Activated CD4-positive, alpha-beta T cell treated with anti-CD3 and anti-CD28 coated beads, Interleukin-10, Interleukin-2, amounts not matched to agents 100 ng/mL and 50 ng/mL, durations not matched to agents 16 hours and 8 hours (primary cell): ENCODE measurements around the gene DAB1.
"Not testable (repeated sequence)": the region's sequence is repeated elsewhere in the genome, so short reads cannot be mapped to it uniquely, and the experiment has no call there.

Experiments
- DNase-seq: peaks from one replicate; pipeline ENCODE4 v3.0.0-alpha.2; 2020

Gene DAB1

DNA sequence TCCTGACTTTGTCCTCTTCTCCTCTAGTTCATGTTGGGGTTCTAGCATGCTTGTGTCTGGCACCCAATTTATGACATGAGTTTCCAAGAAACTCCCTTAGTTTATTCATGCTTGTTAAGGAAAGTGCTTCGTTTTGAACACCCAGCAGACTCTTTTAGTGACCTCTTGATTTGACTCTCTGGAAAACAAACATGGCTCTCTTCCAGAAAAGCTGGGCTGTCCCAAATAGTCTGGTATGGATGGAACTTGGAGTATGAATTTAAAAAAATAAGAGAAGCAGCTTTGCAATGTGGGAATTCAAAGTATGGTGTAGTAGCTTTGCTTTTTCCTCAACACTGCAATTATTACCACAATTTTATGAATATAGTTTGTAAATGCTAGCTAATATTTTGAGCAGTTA, 314.6 kb downstream of the DAB1 start:
- no peak for DNase-seq

DNA sequence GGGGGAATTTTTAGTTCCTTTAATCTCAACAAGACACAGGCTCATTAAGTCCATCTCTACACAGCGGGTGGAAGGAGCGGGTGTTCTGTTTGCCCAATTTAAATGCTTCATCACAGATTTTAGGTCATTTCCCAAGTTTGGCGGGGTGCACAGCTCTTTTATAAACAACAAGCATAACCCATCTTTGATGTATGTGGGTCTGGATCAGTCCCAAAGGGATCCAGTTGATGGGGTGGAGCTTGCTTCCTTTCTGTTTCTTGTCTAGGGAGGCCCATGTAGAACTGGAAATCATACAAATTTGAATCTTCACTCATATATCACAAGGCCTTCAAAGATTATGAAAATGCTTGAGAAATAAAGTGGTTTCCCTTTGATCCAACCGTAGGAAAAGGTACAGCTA, 317.6 kb downstream of the DAB1 start:
- no peak for DNase-seq

DNA sequence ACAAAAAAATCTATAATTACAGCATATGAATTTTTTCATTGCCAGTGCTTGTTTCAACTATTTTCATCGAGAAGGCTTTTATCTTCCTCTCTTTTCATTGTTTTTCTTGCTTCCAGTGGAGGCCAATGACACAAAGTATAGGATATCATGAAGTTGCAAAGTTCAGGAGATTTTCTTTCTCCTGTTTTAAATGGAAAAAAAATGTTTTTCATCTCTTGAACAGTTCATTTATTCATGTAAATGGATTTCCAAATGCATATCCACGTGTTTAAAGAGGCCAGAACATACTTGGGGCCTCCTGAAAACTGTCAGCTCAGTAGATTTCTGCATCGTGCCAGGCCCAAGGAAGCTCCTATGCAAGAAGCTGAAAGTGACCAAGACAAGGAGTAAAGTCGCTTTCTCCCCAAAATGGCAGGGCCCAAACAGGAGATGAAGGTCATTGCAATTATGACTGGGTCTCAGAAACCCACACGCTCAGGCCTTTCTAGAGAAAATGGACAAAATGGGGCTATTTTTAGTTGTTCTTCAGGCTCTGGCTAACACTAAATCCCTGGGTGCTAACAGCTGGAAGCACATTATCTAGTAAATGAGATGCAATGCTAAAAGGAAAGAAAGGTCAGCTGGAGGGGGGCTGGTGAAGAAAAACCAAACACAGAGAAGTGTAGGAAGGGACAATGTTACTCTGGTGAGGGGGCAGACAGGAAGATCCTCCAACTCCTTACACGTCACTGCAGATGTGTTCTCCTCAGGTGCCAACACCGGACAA, 321.1 kb downstream of the DAB1 start:
- DNase-seq = no peak

DNA sequence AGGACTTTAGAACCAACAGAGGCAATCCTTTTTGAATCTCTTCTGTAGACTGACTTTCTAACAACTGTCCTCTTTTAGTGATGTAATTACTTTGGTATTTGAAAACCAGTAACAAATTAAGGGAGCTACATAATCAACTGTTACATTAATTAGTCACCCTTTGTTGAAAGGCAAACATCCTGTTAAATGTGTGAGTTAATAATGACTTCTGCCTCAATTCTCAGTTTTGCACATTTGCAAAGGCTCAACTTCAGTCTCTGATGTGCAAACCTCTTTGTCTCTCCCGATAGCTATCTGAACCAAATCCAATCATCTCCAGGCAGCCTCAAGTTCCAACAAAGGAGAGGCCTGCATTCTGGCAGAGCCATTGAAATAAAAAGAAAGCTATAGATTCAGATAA, 322.7 kb downstream of the DAB1 start:
- DNase-seq = no peak

DNA sequence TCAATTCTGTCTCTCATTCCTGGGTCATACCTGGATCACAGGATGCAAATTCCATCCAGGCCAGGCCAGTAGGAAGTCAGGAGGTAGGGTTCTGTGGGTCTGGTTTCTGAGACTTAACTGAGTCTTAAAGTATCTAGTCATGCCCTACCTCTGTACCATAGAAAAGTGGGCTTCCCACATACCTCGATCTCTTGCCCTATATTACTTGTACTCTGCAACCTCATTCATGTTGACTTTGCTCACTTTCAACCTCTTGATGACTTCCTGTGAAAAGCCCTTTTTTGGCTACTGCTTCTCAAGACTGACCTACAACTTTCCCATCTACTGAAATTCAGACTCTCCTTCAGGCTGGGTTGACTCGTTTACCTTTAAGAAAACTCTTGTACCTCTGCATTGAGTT, 329.1 kb downstream of the DAB1 start:
- DNase-seq = no peak

DNA sequence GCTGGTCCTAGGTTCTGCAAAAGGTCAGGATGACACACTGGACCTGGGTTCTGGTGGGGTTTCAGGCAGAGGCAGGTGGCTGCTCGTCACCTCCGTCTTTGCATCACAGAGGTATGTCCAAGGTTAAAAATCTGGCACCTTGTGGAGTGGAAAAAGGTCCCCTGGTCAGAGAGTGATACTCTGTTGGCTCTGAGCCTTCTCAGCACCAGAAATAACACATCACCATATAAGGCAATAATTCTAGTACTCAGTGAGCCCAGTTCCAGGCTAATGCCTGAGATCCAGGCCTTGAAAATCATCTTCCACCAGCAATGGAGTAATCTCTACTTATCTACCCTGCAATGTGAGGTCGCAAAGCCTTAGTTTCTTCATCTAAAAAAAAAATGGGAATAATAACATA, 330.7 kb downstream of the DAB1 start:
- DNase-seq = no peak

DNA sequence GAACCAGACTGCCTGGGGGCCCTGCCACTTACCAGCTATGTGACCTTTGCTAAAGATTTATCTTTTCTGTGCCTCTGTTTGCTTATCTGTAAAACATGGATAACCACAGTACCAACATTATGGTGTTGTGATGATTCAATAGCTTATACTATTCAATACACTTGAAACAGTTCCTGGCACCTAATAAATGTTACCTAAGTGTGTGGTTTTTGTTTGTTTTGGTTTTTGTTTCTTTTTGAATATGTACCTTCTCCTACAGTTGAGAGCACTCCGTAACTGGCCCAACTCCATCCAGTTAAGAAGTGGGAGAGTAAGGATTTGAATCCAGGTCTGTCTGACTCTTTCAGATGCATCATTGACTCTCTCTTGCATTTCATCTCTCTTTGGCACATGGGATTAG, 332.2 kb downstream of the DAB1 start:
- DNase-seq = no peak

DNA sequence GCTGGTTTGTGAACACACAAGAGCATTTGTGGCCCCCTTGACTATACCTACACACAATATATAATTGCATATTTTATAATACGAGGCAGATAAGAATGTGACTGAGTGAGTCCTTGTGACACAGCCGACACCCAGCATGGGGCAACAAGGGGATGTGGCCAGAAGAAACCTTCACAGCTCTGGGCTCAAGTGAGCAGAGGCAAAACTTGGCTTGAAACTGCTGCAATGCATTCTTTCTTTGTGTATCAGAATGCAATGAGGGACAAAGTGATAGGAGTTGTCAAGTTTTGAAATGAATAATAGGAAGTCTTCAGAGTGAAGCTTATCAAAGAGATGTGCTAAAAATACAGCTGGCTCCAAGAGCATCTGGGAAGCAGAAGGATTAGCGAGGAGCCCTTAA, 334.0 kb downstream of the DAB1 start:
- no peak for DNase-seq

DNA sequence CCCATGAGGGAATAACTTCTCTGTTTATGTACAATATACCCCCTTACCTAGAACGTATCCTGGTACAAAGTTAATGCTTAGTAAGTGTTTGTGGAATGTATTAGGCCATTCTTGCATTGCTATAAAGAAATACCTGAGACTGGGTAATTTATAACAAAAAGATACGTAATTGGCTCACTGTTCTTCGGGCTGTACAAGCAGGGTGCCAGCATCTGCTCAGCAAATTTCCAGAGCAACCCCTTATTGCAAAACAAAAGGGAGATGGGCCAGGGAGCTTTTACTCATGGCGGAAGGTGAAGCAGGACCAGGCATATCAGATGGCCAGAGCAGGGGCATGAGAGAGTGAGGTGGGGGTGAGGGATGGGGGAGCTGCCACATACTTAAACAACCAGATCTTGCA, 334.6 kb downstream of the DAB1 start:
- no peak for DNase-seq

DNA sequence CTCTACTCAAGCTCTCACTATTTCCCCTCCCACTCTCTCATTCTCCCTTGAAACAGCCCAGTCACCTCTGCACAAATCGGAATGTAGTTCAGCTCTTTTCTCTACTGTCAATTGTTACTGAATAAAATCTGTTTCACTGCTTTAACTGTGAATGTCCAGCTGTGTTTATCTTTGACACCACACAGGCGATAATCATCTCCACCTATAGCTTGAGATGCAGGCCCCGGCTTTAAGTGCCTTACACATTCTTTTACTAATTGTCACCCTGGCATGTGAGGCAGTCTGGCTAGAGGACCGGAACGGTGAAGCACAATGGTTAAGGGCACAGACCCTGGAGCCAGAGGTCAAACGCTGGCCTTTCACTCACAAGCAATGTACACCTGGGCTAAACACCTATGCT, 335.2 kb downstream of the DAB1 start:
- no peak for DNase-seq

DNA sequence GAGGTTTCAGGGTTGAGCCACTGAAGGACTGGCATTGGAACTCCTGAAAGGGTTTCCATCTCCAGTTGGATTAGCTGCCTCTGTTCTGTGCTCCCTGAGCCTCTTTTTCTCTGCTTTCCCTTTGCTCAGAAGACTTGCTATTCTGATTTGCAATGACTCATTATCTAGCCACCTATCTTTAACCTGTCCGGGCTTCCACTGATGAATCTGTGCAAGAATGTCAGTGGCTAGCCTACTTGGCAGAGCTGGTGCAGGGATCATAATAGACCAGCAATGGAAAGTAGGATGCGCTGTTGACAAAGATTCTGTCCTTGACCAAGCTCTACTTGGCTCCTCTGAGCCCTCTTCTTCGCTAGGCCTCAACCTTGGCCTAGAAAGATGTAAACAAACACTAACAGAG, 336.2 kb downstream of the DAB1 start:
- DNase-seq = not testable (repeated sequence)

DNA sequence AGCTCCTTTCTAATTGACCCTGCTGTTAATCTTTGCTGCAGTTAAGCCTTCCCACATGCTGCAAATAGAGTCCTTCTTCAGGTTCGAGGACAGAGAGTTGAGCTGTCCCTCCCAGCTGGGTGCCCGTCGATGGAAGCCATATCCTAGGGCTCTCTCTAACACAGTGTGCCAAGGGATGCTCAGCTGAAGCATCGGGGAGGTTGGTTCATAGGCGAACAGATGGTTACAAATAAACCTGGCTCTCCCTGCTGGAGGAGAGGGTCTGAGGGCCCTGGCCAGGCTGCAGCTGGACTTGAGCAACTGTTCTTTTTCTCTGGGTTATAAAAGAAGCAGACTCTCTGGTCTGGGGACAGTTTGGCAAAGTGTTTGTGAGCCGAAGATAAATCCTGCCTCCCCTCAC, 337.7 kb downstream of the DAB1 start:
- no peak for DNase-seq

DNA sequence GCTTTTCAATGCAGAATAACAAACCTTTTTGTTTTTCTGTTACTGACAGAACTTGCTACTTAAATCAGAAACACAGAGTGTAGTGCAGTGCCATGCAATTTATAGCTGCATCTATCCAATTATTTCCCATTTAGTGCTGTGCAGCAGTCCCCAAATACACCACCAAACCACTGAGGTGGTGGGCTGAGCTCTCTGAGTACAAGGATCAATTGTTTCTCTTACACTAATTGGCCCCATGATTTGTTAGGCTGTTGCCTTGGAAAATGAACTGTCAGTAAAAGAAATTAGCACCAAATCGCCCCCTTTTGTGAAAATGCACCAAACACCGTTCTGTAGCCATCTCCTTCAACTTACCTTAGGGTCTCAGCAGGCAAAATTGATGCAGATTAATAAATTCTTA, 339.2 kb downstream of the DAB1 start:
- DNase-seq = no peak

DNA sequence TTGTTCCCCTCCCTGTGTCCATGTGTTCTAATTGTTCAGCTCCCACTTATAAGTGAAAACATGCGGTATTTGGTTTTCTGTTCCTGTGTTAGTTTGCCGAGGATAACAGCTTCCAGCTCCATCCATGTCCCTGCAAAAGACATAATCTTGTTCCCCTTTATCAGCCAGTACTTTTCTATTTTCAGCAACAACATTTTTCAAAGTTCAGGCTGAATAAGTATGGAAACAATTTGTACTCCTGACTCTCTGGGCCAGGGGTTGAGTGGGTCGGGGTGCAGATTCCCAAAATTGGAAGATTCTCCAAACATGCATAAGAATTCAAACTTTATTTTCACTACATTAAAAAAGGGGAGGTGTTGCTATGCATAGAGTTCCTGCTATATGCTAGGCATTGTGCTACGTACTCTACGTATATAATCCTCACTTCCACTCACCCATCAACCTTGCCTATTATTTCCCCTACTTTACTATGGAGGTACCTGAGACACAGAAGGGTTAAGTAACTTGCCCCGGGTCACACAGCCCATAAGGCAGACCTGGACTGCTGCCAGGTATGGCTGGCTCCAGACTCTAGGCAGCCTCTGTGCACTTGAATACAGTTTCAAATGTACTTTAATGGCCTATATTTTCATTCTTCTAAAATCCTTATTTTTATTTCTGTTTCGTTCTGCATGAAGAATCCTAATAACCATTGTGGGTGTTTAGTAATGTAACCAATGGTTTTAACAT, 341.0 kb downstream of the DAB1 start:
- no peak for DNase-seq

DNA sequence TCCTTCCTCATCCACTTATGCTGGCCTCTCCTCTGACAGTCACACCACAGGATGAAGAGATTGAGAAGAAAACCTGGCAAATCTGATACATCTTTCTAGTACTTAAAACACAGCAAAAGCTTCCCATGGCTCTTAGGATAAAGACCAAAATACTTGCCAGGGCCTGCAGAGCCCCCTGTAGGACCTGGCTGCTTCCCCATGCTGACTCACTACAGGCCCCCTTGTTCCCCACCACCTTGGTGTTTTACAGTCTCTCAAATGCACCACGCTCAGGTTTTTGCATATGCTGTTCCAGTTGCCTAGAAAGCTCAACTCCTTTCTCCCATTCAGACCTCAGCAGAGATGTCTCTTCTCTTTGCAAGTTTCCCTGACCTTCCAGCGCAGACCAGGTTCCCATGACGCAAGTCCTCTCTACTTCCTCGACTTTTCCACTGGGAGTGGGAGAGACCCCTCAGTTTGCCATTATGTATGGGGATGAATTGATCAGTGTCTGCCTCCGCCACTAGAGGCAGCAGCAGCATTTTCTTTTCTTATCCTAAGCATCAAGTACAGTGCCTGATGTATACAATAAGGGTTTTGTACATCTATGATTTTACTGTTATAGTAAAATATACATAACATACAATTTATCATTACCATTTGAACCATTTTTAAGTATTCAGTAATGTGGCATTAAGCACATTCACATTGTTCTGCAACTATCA, 344.3 kb downstream of the DAB1 start:
- peak; percentile 5 for DNase-seq

DNA sequence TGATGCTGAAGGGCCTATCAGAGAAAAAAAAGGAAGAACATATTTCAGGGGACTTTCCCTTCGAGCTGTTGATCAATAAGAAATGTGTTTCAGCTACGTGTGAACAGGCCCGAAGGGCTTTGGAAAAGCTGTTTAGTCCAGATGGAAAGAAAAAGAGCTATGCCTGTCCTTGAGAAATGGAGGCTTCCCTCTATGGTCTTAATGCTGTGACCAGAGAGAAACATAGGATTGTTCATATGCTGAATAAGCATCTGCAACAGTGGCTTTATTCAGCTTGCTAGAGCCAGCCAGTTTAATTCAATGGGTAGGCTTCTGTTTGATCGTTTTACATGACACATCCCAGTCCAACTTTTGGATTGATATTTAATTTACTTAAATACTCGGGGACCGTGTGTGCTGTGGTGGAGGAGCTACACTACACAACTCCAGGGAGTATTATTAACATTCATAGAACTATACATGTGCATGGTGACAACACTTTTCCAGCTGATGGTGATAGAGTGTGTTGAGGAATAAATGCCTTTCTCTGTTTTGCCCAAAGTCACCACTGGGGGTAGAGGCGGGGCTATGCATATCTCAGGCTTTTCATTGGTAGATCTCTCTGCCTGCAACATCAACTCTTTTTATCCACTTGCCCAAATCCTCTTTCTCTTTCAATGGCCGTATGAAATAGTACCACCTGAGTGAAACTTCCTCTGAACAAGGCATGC, 351.3 kb downstream of the DAB1 start:
- no peak for DNase-seq

DNA sequence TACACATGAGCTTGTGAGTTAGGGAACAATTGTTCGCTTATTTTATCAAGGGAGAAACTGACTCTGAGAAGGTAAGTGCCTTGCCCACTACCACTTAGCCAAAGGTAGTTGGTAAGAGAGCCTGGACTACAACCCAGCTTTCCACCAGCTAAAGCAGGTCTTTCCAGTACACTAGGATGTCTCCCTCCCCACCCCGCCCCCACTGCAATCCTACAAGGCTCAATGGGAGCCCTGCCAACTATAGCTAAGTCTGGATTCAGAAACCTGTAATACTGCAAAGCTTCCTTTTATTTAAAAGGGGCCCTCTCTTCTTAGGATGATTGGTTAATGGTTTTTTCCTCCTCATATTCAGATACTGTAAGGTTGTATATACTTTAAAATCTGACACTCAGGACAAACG, 356.0 kb downstream of the DAB1 start:
- no peak for DNase-seq

DNA sequence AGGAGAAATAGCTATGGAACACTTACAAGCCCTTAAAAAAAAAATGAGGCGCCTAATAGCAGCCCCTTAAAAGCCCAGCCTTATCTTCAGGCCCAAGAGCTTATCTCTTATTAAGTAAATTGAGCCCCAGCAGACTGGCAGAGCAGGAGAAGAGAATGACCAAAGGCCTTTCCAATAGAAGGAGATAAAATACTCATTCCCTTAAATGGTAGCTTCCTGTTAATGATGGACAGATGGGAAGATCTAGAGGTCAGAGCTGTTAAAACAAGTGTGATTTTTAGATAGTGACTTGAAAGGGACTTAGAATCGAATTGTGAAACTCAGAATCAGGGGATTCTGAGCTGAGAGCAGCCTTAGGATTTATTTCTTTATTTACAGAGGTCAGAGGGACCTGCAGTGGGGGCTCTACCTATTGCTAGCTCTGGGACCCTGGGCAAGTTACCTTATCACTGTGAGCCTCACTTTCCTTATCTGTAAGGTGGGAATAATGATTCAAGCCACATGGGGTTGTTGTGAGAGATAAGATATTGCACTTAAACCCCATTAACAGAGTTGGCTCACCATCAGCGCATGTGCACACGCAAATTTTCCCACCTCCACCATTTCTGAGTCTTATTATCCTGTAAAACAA, 356.8 kb downstream of the DAB1 start:
- no peak for DNase-seq

DNA sequence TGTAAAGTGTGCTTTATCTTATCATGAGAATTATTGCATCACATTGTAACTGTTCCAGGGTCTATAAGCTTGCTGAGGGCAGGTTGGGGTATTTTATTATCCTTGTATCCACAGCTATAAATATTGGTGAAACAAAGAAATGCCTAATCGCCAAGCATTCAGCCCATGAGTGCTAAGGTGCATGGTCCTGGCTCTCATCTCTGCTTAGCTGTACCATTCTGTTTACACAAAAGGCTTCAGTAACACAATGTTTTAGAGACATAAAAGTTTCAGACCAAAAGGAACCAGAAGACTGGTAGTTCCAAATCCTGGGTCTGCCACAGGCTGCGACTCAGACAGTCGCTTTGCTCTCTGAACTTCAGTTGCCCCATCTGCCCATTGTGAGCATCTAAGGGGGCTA, 358.4 kb downstream of the DAB1 start:
- DNase-seq = no peak

DNA sequence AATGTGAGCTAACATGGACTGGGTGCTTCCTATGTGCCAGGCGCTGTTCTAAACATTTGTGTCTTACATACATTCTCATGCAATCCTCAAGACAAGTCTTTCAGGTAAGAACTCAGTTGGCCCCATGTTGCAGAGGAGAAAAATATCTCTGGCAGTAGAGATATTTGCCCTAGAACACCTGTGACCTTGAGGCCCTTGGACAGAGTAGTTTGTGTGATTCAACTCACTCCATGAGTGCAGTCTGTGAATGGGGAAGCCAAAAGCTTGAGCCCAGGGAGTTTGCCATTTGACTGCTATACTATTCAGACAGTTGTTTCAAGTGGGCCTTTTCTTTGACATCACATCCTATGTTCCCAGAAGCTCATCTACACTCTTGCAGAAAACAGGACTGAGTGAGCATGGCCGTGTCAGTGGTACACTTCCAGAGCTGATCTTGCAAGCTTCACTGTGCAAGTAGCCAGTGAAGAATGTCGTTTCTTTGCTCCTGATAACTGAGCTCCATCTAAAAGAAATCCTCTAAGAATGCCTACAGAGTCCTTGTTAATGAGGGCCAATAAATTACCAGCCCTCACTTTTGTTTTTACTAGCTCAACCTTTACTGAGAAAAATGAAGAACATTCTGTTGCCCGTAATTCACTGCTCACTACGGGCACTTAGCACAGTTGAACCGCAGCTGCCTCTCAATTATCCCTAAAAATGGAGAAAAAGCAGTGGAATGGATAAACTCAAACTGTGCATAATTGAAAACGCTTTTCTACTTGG, 359.3 kb downstream of the DAB1 start:
- no peak for DNase-seq

DNA sequence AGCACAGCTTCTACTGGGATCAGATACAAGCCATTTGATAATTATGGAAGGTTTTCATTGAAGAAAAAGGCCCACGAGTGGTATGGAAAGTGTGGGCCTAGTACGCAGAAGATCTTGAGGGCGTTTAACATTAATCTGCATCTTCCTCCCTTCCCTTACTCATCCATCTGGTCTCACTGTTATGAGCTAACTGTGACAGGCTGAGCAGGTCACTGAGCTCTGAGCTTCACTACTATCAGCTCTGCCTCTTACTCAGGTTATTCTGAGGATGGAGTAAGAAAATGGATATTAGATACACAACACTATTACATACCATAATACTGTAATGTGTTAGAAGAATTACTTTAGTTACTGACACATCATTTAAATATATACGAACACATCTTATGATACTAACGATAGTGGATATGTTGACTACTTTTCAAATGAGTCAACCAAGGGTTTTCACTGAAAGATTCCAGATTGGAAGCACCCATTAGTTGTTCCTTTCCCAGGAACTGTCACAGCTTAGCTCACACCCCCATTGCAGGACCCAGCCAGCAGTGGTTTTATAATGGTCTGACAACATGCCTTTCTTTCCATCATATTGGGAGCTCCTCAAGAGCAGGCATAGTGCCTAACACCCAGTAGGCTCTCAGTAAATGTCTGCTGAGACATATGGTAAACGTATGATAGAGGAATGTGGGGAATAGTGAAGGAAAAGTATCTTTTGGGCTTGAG, 360.3 kb downstream of the DAB1 start:
- no peak for DNase-seq

DNA sequence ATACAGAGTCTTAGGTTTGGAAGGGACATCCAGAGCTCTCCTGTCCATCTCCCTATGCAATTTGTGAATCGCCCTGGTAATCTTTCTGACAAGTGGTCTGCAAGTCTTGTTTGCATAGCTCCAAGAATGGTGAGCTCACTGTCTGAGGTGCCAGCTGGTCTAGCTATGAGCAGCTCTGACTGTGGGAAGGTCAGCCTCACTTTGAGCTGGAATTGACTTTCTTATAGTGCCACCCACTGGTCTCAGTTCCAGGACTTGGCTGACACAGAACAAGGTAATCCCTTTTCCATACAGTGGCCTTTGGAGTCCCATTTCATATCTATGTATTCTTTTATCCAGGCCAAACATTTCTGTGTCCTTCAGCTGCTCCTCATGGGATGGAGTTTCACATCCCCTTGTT, 362.5 kb downstream of the DAB1 start:
- no peak for DNase-seq
